Measurements from ENCODE around the gene LTB4R. TPM values are rescaled to one million over a fixed set of nuclear protein-coding genes. Genes with fewer than 3 reads are reported as not detected.

Gene LTB4R
- total RNA-seq, 1 donor from 2014 or later = 2.1 TPM

- intact Hi-C loops (cut with DNase I) = loop anchor here (1.0 to 5.0 kb wide), 2 partner anchors 53 to 109 kb away; partner anchors contain the start of gene IPO4
- ATAC-seq (peak; percentile 68), DNase-seq (ENCODE audit: missing footprints) (peak; percentile 77)
These were observed 14.8 kb upstream of the LTB4R start for GRCh38 chr14:24296341-24297157.

DNA sequence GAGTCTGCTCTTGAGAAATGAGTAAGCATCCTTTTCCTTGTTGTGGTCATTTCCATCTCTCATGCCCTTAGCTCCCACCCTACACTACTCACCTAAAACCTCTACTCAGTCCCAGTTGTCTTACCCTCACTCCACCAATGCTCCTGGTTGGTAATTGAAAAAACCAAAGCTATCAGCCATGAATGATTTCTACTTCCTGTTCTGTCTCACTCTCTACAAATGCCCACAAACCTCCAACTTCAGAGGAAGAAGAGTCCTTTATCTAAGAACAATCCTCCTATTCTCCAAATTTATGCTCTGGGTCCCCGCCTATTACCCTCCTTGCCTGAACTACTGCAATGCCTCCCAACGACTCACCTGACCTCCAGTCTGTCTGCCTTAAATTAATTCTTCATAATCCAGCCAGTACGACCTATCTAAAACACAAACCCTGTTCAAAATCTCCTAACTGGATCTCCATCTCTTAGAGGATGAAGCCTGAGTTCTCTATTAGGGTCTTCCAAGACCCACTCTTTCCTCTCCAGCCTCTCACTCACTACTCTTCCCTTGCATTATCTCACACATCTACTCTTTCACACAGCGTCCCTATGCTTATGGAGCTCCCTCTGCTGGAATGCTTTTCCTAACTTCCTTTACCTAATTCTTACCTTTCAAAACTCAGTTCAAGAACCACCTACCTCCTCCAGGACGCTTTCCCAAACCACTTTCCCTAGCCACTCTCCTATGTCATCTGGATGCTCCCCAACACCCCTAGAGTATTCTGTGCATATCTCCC is 13.9 kb upstream of the LTB4R start:
- intact Hi-C loops (cut with DNase I) = loop anchor here (5.0 kb wide), 1 partner anchor 110 kb away; the partner anchor contains the start of gene IPO4
- ATAC-seq (peak; percentile 3), DNase-seq (ENCODE audit: missing footprints) (no peak)

DNA sequence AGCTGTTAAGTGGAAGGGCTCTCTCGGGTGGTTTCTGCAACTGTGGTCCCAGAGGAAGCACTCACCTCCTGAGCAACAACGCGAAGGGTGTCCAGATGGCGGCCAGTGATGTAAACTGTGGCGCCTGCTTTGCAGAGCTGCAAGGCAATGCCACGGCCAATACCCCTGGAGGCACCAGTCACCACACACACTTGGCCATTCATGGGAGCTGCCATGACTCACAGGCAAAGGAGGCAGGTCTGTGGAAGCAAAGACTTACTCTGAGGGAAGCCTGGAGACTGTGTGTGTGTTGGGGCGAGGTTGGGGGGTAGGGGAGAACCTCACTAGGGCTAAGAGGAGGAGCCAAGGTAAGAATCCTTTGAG is 12.4 kb upstream of the LTB4R start:
- no peak for DNase-seq (ENCODE audit: missing footprints)
- intact Hi-C loops (cut with DNase I) = loop anchor here (2.0 to 5.0 kb wide), 2 partner anchors 26 to 112 kb away; partner anchors contain the start of gene IPO4
- ATAC-seq = no peak

- intact Hi-C loops (cut with DNase I) = loop anchor here (2.0 to 5.0 kb wide), 2 partner anchors 27 to 112 kb away; partner anchors contain the start of gene IPO4
- ATAC-seq = peak; percentile 88
These were observed 11.8 kb upstream of the LTB4R start, which contains the start of the genes DHRS1 and NOP9 for GRCh38 chr14:24299255-24300191. DHRS1 (minus strand) TSS chr14:24299780; CDS start chr14:24299106, 674 bp downstream. NOP9 (plus strand) TSS chr14:24299850; CDS start chr14:24299955, 105 bp downstream.

DNA sequence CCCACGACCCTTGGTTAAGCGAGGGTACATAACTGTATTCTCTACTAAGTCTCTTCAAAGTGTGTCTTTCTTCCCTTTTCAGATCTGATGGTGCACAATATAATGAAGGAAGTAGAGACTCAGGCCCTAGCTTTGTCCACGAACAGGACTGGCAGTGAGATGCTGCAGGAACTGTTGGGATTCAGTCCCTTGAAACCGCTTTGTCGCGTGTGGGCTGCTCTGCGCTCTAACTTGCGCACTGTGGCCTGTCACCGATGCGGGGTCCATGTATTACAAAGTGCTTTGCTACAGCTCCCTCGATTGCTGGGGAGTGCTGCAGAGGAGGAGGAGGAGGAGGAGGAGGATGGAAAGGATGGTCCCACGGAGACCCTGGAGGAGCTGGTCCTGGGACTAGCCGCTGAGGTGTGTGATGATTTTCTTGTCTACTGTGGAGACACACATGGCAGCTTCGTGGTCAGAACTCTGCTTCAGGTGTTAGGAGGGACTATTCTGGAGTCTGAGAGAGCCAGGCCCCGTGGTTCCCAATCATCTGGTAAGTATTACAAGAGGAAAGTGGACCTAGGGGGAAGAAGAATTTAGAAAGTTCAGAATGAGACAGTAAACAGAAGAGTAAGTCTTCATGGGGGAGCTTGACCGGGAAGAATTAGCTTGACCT is 10.8 kb upstream of the LTB4R start:
- intact Hi-C loops (cut with DNase I) = no loop called here
- no peak for ATAC-seq
- DNase-seq (ENCODE audit: missing footprints) = no peak

More at GRCh38 chr14:24299255-24300191, 11.8 kb upstream of the LTB4R start, which contains the start of the genes DHRS1 and NOP9:
- DNase-seq (ENCODE audit: missing footprints) = peak; percentile 96

- ATAC-seq = no peak
- DNase-seq (ENCODE audit: missing footprints) = no peak
- intact Hi-C loops (cut with DNase I) = no loop called here
These were observed 7.3 kb upstream of the LTB4R start for GRCh38 chr14:24304019-24304387.

DNA sequence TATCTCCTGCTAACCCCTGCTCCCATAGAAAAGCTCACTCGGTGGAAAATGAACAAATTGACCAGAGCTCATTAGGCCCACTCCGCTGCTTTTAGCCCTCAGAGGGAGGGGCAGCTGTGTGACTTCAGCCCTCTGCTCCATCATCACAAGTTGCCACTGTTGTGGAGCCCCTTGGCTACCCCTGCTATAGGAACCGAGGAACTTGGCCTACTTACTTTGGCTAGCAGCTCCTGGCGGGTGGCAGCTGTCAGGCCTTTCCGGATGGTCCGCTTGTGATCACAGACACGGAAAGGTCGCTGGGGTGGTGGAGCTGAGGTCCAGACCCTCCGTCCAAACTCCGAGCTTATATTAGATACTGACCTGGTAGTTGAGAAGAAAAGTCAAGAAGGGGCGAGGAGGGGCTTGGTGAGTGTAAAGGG is 4.1 kb upstream of the LTB4R start:
- DNase-seq (ENCODE audit: missing footprints) = no peak
- intact Hi-C loops (cut with DNase I) = no loop called here
- ATAC-seq = no peak

DNA sequence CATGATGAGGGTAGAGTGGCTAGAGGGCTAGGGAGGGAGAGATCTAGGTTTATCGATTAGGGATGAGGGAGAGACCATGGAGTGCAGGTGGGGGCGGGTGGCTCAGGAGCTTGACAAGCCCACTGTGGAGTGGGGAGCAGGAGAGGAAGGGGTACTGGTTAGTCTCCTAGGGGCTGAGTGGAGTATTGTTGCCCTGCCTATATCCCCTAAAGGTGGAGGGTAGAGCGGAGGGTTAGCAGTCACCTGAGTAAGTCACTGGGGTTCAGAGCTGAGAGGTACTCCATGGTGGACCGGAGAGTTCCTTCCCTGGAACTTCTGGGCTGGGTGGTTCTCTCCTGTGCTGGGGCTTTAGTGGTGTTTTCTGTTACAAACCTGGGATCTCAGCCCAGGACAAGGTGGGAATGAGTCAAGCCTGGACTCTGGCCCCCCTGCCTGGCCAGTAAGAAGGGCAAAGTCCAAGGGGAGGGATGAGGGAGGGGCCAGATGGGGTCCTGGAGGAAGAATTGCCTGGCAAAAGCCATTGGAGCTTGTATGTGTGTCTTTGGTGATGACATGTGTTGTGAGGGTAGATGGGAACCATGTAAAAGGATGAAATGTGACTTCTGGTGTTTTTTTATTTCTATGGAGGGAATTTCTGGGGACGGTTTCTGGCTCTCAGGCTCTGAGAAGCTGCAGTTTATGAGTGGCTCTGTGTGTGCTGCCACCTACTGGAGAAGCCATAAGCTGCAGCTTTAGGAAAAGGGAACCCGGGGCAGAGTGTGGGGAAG is 3.5 kb upstream of the LTB4R start, which contains the start of gene CIDEB:
Gene CIDEB, minus strand, starts transcription at position 403 of the 767 bp plus-strand sequence. Its CDS starts 119 bp downstream, at position 284.
- DNase-seq (ENCODE audit: missing footprints) (no peak), ATAC-seq (no peak)
- intact Hi-C loops (cut with DNase I) = no loop called here

DNA sequence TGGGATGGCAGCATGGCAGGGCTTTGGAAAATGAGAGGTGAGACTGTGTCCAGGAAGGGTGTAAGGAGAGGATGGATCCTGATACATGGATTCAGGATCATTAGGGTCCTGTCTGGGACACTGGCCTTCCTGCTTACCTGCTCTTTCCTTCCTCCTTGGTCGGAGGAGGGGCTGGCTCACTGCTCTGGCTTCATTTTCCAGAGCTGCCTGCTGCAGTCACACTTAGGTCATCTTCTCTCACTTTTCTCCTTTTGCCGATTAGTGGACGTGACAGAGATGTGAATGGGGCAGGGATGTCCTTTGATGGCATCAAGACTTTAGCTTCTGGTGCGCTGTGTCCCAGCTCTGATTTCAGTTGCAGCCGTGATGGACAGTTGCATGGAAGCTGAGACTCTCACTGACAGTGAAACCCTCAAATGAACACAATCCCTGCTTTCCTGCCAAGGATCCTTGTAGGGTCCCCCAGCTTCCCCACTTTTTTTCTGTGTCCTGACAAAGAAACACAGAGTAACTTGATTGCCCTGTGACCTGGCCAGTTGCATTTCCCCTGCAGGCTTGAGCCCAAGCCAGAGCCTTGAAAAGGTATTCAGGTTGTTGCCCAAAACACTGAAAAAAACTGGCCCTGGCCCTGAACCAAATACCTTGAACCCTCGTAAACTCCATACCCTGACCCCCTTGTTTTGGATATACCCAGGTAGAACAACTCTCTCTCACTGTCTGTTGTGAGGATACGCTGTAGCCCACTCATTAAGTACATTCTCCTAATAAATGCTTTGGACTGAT is 2.8 kb upstream of the LTB4R start:
- intact Hi-C loops (cut with DNase I) = no loop called here
- DNase-seq (ENCODE audit: missing footprints) (no peak), ATAC-seq (no peak)

DNA sequence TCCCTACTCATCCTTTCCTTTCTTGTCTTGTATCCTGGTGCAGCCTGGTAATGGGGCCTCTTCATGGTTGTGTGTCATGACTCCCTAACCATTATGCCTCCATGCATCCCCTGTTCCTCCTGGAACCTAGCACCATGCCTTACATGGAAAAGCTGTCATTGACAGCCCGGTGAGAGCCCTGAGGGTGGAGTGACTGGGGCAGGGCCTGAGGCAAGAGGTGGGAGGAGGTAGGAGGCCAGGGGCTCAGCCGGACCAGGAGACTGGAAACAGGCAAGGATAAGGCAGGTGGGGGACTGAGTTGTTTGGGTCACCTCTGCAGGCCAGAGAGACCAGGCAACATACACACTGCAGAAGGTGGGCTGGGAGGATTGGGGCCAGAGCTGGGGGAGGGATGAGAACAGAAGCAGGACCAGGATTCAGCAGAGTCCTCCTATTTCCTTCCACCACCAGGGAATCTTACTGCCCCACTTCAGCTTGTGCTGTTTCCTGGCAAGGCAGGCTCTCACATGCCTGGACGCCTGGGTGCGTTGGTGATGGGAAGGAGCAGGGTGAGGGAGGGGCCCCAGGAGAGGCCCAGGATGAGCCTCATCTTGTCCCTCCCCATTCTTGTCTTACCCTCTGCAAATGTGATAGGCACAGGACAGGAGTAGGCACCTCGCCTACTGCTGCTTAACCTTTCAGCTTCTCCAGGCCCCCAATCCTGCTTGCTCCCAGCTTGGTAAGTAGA is 1.6 kb upstream of the LTB4R start, which contains the start of gene LTB4R2:
Gene LTB4R2, plus strand, starts transcription at position 603 of the 727 bp plus-strand sequence. CDS start 525 bp downstream, outside the sequence.
- DNase-seq (ENCODE audit: missing footprints) (no peak), ATAC-seq (no peak)
- intact Hi-C loops (cut with DNase I) = no loop called here

DNA sequence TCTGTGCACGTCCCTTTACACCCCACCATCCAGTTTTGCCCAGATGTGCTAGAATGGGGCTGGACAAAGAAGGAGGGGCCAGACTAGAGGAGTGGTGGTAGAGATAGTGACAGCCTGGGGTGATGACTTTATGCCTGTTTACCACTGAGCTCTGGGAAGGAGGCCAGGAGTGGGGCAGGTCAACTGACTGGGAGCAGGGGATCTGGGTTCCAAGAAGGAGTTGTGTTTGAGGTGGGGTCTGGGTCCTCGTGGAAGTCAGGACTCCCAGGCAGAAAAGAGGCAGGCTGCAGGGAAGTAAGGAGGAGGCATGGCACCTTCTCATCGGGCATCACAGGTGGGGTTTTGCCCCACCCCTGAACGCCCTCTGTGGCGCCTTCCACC is 1.0 kb upstream of the LTB4R start:
- intact Hi-C loops (cut with DNase I) = no loop called here
- DNase-seq (ENCODE audit: missing footprints) (no peak), ATAC-seq (no peak)

DNA sequence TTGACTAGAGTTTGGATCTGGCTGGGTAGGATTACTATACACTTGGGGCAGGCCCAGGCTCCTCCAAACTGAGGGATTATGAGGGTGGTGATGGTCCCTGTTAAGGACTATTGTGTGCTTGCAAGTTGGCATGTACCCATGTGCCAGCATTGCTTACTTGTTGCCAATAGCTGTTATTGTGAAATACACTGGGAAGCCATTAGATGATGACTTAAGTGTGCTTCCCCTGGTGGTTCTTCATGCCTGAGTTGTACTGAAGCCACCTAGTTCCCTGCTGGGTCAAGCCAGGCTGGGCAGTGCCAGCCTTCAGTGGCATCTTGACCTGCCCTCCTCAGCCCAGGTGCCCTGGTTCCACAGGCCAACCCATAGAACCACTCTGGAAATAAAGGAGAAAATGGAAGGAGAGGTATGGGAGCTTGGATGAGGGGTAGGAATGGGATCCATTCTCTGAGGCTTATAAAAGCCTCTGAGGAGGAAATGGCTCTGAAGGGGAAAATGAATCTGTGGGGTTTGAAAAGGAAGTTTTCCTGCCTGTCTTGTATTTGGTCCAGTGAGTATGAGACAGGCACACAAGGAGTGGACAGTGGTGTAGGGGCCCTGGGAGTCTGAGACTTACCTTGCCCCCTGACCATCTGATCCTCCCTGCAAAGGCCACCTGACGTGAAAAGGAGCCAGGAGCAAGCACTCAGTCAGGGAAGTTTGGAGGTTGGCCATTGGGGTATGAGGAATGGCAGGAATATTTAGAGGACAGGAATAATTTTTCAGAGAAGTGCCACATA is 724 bp downstream of the LTB4R start:
- intact Hi-C loops (cut with DNase I) = loop anchor here (1.0 kb wide), 1 partner anchor 124 kb away; no protein-coding TSS in a partner anchor
- ATAC-seq (no peak), DNase-seq (ENCODE audit: missing footprints) (no peak)

DNA sequence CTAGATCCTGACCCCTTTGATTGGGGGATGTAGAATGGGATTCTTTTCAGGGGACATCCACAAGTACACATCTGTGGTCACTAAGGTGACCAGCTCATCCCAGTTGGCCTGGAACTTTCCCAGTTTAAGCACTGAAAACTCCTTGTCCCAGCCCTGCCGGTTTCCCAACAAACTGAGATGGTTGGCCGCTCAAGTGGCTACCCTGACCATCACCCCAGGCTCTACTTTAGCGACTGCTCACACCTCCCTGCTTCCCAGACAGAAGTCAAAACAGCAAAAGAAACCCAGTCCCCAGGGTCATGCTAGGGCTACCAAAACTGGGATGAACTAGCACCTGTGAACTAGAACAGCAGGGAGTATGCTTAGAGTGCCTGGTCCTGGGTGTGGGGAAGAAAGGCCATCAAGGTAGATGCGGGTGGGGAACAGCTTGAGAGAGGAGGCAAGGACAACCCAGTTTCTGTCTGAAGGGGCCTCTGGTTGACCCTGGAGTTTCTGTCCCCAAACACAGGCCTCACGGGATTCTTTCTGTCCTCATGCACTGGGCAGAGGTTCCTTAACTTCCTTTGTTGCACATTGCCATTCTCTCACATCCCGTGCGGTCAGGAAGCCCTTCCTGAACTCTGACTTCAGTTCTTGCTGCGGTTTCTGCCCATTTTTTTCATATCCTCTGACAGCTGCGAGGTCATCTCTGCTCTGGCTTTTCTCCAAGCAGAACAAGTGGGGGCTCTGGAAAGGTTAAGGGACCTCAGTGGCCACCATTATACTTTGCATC is 1.6 kb downstream of the LTB4R start:
- intact Hi-C loops (cut with DNase I) = no loop called here
- ATAC-seq (no peak), DNase-seq (ENCODE audit: missing footprints) (no peak)

DNA sequence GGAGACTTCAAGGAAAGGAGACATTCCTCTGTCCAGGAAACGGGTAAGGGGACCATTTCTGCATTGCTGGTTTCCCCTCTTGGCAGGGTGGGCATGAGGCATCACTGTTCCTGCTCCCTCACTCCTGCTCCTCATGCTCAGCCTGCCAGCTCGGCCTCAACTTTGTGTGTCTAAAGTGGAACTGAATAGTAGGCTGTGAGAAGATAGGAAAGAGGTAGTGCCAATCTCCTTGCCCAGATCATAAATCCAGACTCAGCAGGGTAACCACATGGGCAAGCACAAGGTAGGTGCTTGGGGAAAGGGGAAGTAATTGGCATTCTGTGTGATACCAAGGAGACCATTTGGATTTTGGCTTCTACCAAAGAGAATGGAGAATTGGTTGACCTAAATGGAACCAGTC is 2.6 kb downstream of the LTB4R start:
- ATAC-seq (no peak), DNase-seq (ENCODE audit: missing footprints) (no peak)
- intact Hi-C loops (cut with DNase I) = no loop called here

All from Right ventricle myocardium inferior (tissue), 1 donor.